Panc1 (cell line): ENCODE data around the gene SMAD6. TPM values are rescaled to one million over a fixed set of nuclear protein-coding genes. Genes with fewer than 3 reads are reported as not detected.

Experiments
- ATAC-seq: fragments of 200-7000 bp; cut with Tn5 transposase; 2 replicates; pipeline ENCODE4 v1.9.1; 2020; ENCODE audit warnings: mild to moderate bottlenecking, moderate library complexity
- BruUV-seq: library from RNA; stranded (reverse); fragments of 400-500 nt; replicated peaks from 2 replicates; lab custom pipeline; 2021; lab: Mats Ljungman, UMichigan
- CTCF ChIA-PET: fragments of 300-600 bp; sonication (Branson Sonifier 250); formaldehyde crosslinking; loops from one replicate; lab custom pipeline; 2022; ENCODE audit warnings: antibody characterized with exemption; lab: Charles Lee
- POLR2A ChIA-PET: fragments of 300-600 bp; sonication (Branson Sonifier 250); formaldehyde crosslinking; loops from one replicate; lab custom pipeline; 2022; ENCODE audit warnings: antibody characterized with exemption; lab: Charles Lee
- DNase-seq: peaks from one replicate; pipeline ENCODE4 v3.0.0-alpha.2; 2010; ENCODE audit warnings: low read depth, low spot score
- H3K27ac ChIP-seq: 2 replicates; pipeline ENCODE4 v1.5.1; 2011; ENCODE audit warnings: mild to moderate bottlenecking, low read length, inconsistent platforms
- H3K27me3 ChIP-seq: fragments of 200-500 bp; sonication (Bioruptor generic); 2 replicates; pipeline ENCODE4 v1.6.0; 2014; ENCODE audit warnings: low read length, inconsistent platforms; ENCODE audit not compliant: control insufficient read depth, insufficient read depth
- H3K36me3 ChIP-seq: fragments of 200-500 bp; sonication (Bioruptor generic); 2 replicates; pipeline ENCODE4 v1.5.1; 2014; ENCODE audit warnings: inconsistent platforms, mild to moderate bottlenecking, low read length, moderate library complexity; ENCODE audit not compliant: control insufficient read depth, insufficient read depth
- H3K4me1 ChIP-seq: 2 replicates; pipeline ENCODE4 v1.5.1; 2011; ENCODE audit warnings: inconsistent platforms, mild to moderate bottlenecking, low read length, moderate library complexity; ENCODE audit not compliant: control insufficient read depth, insufficient read depth
- H3K4me3 ChIP-seq, 2 experiments: 2 replicates each; pipeline ENCODE4 v1.5.1; 2011 to 2012; ENCODE audit warnings: low read depth in 2 of 2, low read length in 2 of 2, mild to moderate bottlenecking in 2 of 2, inconsistent platforms in 1 of 2, moderate library complexity in 1 of 2
- H3K9me3 ChIP-seq: fragments of 200-500 bp; sonication (Bioruptor generic); 2 replicates; pipeline ENCODE4 v1.5.1; 2014; ENCODE audit warnings: low read depth, mild to moderate bottlenecking, inconsistent platforms, low read length, moderate library complexity; ENCODE audit not compliant: control insufficient read depth, insufficient read depth
- CTCF ChIP-seq: fragments of 450-650 bp; IDR thresholded peaks from 2 replicates; pipeline ENCODE4 v1.5.1; 2017; ENCODE audit warnings: mild to moderate bottlenecking
- POLR2AphosphoS5 ChIP-seq: IDR thresholded peaks from 2 replicates; pipeline ENCODE4 v1.6.1; 2012; ENCODE audit warnings: mild to moderate bottlenecking, low read depth, low read length, moderate library complexity
- REST ChIP-seq, 2 experiments: IDR thresholded peaks; 2 replicates each; pipeline ENCODE4 v1.6.1; 2011 to 2012; ENCODE audit warnings: low read depth in 2 of 2, control low read depth in 1 of 2, low read length in 1 of 2, mild to moderate bottlenecking in 1 of 2, moderate library complexity in 1 of 2; ENCODE audit not compliant: insufficient read depth in 1 of 2
- SIN3A ChIP-seq: IDR thresholded peaks from 2 replicates; pipeline ENCODE4 v1.6.1; 2012; ENCODE audit warnings: low read depth, mild to moderate bottlenecking, low read length, moderate library complexity, borderline replicate concordance; ENCODE audit not compliant: insufficient read depth
- TCF7L2 ChIP-seq: IDR thresholded peaks from 2 replicates; pipeline ENCODE4 v1.6.1; 2011; ENCODE audit warnings: mild to moderate bottlenecking, low read depth, low read length, inconsistent platforms
- in situ Hi-C: cut with HindIII; loops from 2 replicates; pipeline ENCODE4 v1.10.0; 2016; ENCODE audit warnings: low sequenced_read_pairs, low pct_unique_long_range_greater_than_20kb
- intact Hi-C: fragments of 100-400 bp; cut with micrococcal nuclease; formaldehyde crosslinking; loops from one replicate; pipeline ENCODE4 v1.10.0; 2022; ENCODE audit not compliant: unreplicated experiment
- total RNA-seq: library from RNA; stranded (reverse); gene quantifications from one replicate; pipeline ENCODE4 v1.2.1, GENCODE V29; 2021; ENCODE audit not compliant: unreplicated experiment

SMAD6 gene
- total RNA-seq, 1 experiment from 2014 or later, result 45.9 TPM

- BruUV-seq, result no TSS peak
- Histone ChIP-seq H3K27ac (no peak overlapping the region), H3K27me3 (no peaks in the 10 kb centered on the region), H3K4me1 (no peaks in the 10 kb centered on the region), H3K4me3 (no peak overlapping the region), H3K9me3 (no peaks in the 10 kb centered on the region), H3K36me3 (no peaks in the 10 kb centered on the region)
- POLR2A ChIA-PET, result no interaction called here
- intact Hi-C loops, result no loop called here
- CTCF ChIA-PET, result no interaction called here
- ATAC-seq, result no peak
- no peak for DNase-seq
- TF ChIP-seq POLR2AphosphoS5 (no peak), SIN3A (no peak), REST (IDR thresholded peaks at IDR 0.05; ENCODE audit: insufficient read depth in 1 of 2, low read depth in 2 of 2, low read length in 1 of 2) (no peak), TCF7L2 (no peak), CTCF (no peak)
- in situ Hi-C loops, result no loop called here
Measured at GRCh38 chr15:66681395-66681794, 20.6 kb upstream of the SMAD6 start.

GRCh38 chr15:66682246-66682645, 19.8 kb upstream of the SMAD6 start:
- ChIA-PET CTCF (no interaction called here), POLR2A (no interaction called here)
- TF ChIP-seq POLR2AphosphoS5, result no peak
- intact Hi-C loops (no loop called here), in situ Hi-C loops (no loop called here)
- Histone ChIP-seq H3K4me1 (no peaks in the 10 kb centered on the region), H3K27ac (no peak overlapping the region), H3K4me3 (no peak overlapping the region), H3K9me3 (no peaks in the 10 kb centered on the region), H3K36me3 (no peaks in the 10 kb centered on the region), H3K27me3 (no peaks in the 10 kb centered on the region)
- no TSS peak for BruUV-seq
- ATAC-seq, result no peak
- no peak for DNase-seq

- H3K27ac ChIP-seq, result no peak overlapping the region
- intact Hi-C loops, result no loop called here
- no peaks in the 10 kb centered on the region for H3K36me3 ChIP-seq
- H3K4me1 ChIP-seq, result no peaks in the 10 kb centered on the region
- no peak for DNase-seq
- no peaks in the 10 kb centered on the region for H3K9me3 ChIP-seq
- no peak for ATAC-seq
- POLR2A ChIA-PET, result no interaction called here
- no peak overlapping the region for H3K4me3 ChIP-seq
- in situ Hi-C loops, result no loop called here
- TF ChIP-seq REST (IDR thresholded peaks at IDR 0.05; ENCODE audit: insufficient read depth in 1 of 2, low read depth in 2 of 2, low read length in 1 of 2) (no peak), SIN3A (no peak), CTCF (no peak), POLR2AphosphoS5 (no peak), TCF7L2 (no peak)
- no peaks in the 10 kb centered on the region for H3K27me3 ChIP-seq
- no TSS peak for BruUV-seq
- CTCF ChIA-PET, result no interaction called here
Measured at GRCh38 chr15:66682865-66683264, 19.2 kb upstream of the SMAD6 start.
